Neural crest cell (in vitro differentiated cells): ENCODE measurements around the gene COL16A1. TPM values are rescaled to one million over a fixed set of nuclear protein-coding genes. Genes with fewer than 3 reads are reported as not detected.

ENCODE experiments used
- DNase-seq: peaks from one replicate; pipeline ENCODE4 v3.0.0; 2021; ENCODE audit warnings: low read depth, mixed read lengths, low spot score
- H3K27ac Mint-ChIP-seq: one replicate; pipeline ENCODE4 v1.8.0; 2021; ENCODE audit warnings: mild to moderate bottlenecking, mixed read lengths; ENCODE audit not compliant: unreplicated experiment
- H3K27me3 Mint-ChIP-seq: 2 replicates; pipeline ENCODE4 v1.8.0; 2021; ENCODE audit warnings: low read depth, mild to moderate bottlenecking, mixed read lengths
- H3K36me3 Mint-ChIP-seq: 2 replicates; pipeline ENCODE4 v1.8.0; 2021; ENCODE audit warnings: low read depth, mild to moderate bottlenecking, mixed read lengths
- H3K4me1 Mint-ChIP-seq: 2 replicates; pipeline ENCODE4 v1.8.0; 2021; ENCODE audit warnings: mixed read lengths
- H3K4me3 Mint-ChIP-seq: one replicate; pipeline ENCODE4 v1.8.0; 2021; ENCODE audit warnings: mild to moderate bottlenecking, mixed read lengths
- H3K9me3 Mint-ChIP-seq: 2 replicates; pipeline ENCODE4 v1.8.0; 2021; ENCODE audit warnings: mixed read lengths
- total RNA-seq: library from RNA; stranded (reverse); gene quantifications from 2 replicates; pipeline ENCODE4 v1.2.1, GENCODE V29; 2021
- TF ChIP-seq, protein P1 (sequence below): fragments of 200-600 bp; sonication (generic); conservative IDR thresholded peaks from 2 replicates; pipeline ENCODE4 v1.5.0; 2021; ENCODE audit warnings: antibody characterized with exemption, mild to moderate bottlenecking

Gene COL16A1
- total RNA-seq, 1 donor from 2014 or later: 0.72 TPM

DNA sequence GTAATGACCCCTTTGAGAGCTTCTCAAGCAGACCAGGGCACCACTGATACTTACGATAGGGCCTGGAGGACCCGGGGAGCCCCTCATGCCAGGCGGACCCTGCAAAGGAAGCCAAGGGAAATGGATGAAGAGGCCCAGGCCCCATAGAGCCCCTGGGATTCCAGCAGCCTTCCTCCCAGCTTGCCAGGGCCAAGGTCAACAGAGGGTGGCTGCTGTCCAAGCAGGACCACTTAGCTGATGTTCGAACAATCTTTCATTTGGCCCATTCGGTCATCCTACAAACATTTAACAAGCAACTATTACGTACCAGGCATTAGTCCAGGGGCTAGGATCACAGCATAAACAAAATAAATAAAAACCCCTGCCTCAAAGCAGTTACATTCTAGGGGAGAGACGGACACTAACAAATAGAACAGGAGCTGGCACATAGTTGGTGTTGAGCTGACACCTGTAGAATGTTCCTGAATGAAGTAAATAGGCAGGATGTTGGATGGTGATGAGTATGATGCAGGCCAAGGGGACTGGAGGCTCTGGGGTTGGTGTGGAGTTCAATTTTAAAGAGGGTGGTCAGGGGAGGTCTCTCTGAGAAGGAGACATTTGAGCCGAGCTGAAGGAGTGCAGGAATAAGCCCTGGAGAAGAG, 32.1 kb downstream of the COL16A1 start:
- TF ChIP-seq, protein P1, sequence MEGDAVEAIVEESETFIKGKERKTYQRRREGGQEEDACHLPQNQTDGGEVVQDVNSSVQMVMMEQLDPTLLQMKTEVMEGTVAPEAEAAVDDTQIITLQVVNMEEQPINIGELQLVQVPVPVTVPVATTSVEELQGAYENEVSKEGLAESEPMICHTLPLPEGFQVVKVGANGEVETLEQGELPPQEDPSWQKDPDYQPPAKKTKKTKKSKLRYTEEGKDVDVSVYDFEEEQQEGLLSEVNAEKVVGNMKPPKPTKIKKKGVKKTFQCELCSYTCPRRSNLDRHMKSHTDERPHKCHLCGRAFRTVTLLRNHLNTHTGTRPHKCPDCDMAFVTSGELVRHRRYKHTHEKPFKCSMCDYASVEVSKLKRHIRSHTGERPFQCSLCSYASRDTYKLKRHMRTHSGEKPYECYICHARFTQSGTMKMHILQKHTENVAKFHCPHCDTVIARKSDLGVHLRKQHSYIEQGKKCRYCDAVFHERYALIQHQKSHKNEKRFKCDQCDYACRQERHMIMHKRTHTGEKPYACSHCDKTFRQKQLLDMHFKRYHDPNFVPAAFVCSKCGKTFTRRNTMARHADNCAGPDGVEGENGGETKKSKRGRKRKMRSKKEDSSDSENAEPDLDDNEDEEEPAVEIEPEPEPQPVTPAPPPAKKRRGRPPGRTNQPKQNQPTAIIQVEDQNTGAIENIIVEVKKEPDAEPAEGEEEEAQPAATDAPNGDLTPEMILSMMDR: no peak
- H3K9me3 Mint-ChIP-seq: no peaks in the 10 kb centered on the region
- H3K36me3 Mint-ChIP-seq: no peaks in the 10 kb centered on the region
- no peak overlapping the region for H3K27ac Mint-ChIP-seq
- no peak for DNase-seq
- peaks cover 8% of the 10 kb centered on the region for H3K4me1 Mint-ChIP-seq
- H3K4me3 Mint-ChIP-seq: no peak overlapping the region
- peaks cover 7% of the 10 kb centered on the region for H3K27me3 Mint-ChIP-seq

DNA sequence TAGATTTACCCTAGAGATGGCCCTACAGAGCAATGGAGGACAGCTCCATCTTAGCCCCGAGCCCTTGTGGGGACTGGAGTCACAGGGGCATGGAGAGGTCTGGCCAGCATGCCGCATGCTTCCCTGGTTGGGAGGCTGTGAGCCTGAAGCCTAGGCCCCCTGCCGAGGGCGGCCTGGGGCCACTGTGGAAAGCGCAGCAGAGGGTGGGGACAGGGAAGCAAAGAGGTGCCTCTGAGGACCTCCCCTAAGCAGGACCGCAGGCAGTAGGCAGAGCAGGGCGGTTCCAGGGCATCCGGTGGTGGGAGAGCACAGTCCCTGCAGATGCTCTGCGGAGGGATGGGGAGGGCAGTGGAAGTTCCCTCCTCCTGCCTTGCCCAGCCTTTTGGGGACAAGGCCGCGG, 32.7 kb downstream of the COL16A1 start:
- DNase-seq: no peak
- H3K4me1 Mint-ChIP-seq: peaks cover 8% of the 10 kb centered on the region
- H3K36me3 Mint-ChIP-seq: no peaks in the 10 kb centered on the region
- TF ChIP-seq, protein P1: no peak
- H3K27ac Mint-ChIP-seq: no peak overlapping the region
- peaks cover 7% of the 10 kb centered on the region for H3K27me3 Mint-ChIP-seq
- no peaks in the 10 kb centered on the region for H3K9me3 Mint-ChIP-seq
- H3K4me3 Mint-ChIP-seq: no peak overlapping the region

DNA sequence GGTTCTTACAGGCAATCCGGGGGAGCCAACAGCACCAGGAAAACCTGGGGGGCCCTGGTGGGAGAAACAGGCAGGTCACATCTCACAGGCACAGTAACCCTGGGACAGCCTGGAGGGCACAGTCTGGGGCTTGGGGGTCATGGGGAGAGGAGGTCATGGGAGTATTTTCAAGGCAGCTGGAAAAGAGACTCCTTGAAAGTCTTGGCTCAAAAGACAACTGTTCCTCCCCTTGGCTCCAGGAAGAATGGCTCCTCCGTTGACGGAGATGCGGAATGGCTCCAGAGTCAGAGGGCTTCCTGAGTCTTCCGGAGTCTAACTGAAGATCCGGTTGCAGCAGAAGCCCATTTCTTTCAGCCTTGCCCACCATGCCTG, 33.2 kb downstream of the COL16A1 start:
- H3K27ac Mint-ChIP-seq: no peak overlapping the region
- DNase-seq: no peak
- H3K36me3 Mint-ChIP-seq: no peaks in the 10 kb centered on the region
- H3K4me1 Mint-ChIP-seq: peaks cover 8% of the 10 kb centered on the region
- H3K9me3 Mint-ChIP-seq: no peaks in the 10 kb centered on the region
- peaks cover 7% of the 10 kb centered on the region for H3K27me3 Mint-ChIP-seq
- TF ChIP-seq, protein P1: no peak
- H3K4me3 Mint-ChIP-seq: no peak overlapping the region

DNA sequence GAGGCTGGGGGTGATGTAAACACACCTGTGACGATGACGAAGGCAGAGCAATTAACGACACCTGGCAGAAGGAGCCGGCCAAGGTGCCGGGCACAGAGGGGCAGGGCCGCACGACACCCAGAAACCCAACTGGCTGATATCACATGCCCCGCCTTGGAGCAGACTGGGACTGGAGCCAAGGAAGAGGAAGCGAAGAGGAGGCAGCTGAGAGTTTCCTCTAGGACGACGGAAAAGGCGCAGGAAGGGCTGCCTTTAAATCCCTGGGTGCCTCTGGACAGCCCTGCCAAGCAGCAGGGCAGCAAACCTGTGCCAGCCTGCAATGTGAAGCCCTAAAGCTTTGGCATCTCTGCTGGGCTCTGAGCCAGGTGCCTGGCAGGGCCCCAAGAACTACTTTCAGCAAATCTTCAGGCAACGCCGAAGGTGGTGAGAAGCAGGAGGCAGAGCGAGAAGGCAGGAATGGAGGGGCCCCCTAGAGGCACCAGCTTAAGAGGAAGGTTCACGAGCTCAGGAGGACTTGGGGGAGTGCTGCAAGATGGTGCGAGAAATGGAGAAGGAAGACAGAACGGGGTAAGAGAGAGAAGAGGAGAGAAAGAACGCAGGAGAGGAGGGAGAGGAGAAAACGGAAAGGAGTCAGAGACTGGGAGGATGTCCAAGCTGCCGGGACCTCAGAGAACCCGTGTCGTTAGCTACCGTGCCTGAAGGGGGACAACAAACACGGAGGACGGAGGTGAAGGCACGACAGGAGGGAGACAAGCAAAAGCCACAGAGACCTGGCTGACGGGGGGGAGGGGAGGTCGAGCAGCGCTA, 33.8 kb downstream of the COL16A1 start:
- DNase-seq: no peak
- H3K36me3 Mint-ChIP-seq: no peaks in the 10 kb centered on the region
- H3K27me3 Mint-ChIP-seq: peaks cover 7% of the 10 kb centered on the region
- no peaks in the 10 kb centered on the region for H3K9me3 Mint-ChIP-seq
- no peak overlapping the region for H3K27ac Mint-ChIP-seq
- no peak overlapping the region for H3K4me3 Mint-ChIP-seq
- peaks cover 8% of the 10 kb centered on the region for H3K4me1 Mint-ChIP-seq
- TF ChIP-seq, protein P1: no peak

DNA sequence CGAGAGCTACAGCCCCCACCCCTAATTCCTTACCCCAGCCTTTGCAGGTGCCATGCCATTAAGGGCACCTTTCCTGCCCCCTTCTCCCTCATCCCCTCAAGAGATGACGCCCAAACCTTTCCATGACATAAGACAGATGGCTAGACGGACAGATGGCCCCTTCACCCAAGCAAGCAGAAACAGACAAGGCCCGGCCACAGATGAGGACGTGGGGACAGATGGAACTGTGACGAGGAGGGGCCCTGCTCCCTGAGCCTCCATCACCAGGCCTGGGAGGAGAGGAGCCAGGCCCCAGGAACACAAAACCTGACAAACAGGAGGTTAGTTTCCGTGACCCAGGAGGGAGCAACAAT, 34.4 kb downstream of the COL16A1 start:
- Mint-ChIP-seq H3K9me3 (no peaks in the 10 kb centered on the region), H3K4me3 (no peak overlapping the region), H3K27me3 (peaks cover 7% of the 10 kb centered on the region), H3K4me1 (peaks cover 8% of the 10 kb centered on the region), H3K36me3 (no peaks in the 10 kb centered on the region), H3K27ac (no peak overlapping the region)
- TF ChIP-seq, protein P1: no peak
- DNase-seq: no peak
